NCI-H146 (cell line): ENCODE measurements around the gene ZNF385D.

Experiments
- DNase-seq: peaks from one replicate; lab custom pipeline; 2025; lab: John Stamatoyannopoulos, UW

The ZNF385D gene

GRCh38 chr3:21601178-21601577 is 149.8 kb downstream of the ZNF385D start:
- no peak for DNase-seq

- no peak for DNase-seq
Measured at GRCh38 chr3:21599890-21600289, 151.1 kb downstream of the ZNF385D start.

- no peak for DNase-seq
Measured at GRCh38 chr3:21592828-21593227, 158.2 kb downstream of the ZNF385D start.

GRCh38 chr3:21587894-21588293 is 163.1 kb downstream of the ZNF385D start:
- no peak for DNase-seq

- no peak for DNase-seq
Measured at GRCh38 chr3:21585216-21585740, 165.7 kb downstream of the ZNF385D start.

GRCh38 chr3:21573291-21573690 is 177.7 kb downstream of the ZNF385D start:
- no peak for DNase-seq

- DNase-seq, result no peak
Measured at GRCh38 chr3:21564531-21564930, 186.5 kb downstream of the ZNF385D start.

GRCh38 chr3:21562243-21562642 is 188.8 kb downstream of the ZNF385D start:
- no peak for DNase-seq

- no peak for DNase-seq
Measured at GRCh38 chr3:21561472-21561871, 189.5 kb downstream of the ZNF385D start.

- DNase-seq, result no peak
Measured at GRCh38 chr3:21551019-21551418, 200.0 kb downstream of the ZNF385D start.

GRCh38 chr3:21544076-21544462 is 206.9 kb downstream of the ZNF385D start:
- DNase-seq, result no peak

GRCh38 chr3:21543380-21544075 is 207.5 kb downstream of the ZNF385D start:
- no peak for DNase-seq

- no peak for DNase-seq
Measured at GRCh38 chr3:21542656-21543379, 208.2 kb downstream of the ZNF385D start.

- DNase-seq, result no peak
Measured at GRCh38 chr3:21540265-21540664, 210.7 kb downstream of the ZNF385D start.

- DNase-seq, result no peak
Measured at GRCh38 chr3:21534462-21534861, 216.5 kb downstream of the ZNF385D start.

GRCh38 chr3:21533002-21533401 is 218.0 kb downstream of the ZNF385D start:
- no peak for DNase-seq

GRCh38 chr3:21531909-21532308 is 219.1 kb downstream of the ZNF385D start:
- DNase-seq, result no peak

- DNase-seq, result no peak
Measured at GRCh38 chr3:21528291-21528995, 222.6 kb downstream of the ZNF385D start.

GRCh38 chr3:21526461-21526860 is 224.5 kb downstream of the ZNF385D start:
- no peak for DNase-seq

GRCh38 chr3:21524133-21524532 is 226.9 kb downstream of the ZNF385D start:
- no peak for DNase-seq

GRCh38 chr3:21520106-21520963 is 230.7 kb downstream of the ZNF385D start:
- DNase-seq, result no peak

GRCh38 chr3:21517184-21517583 is 233.8 kb downstream of the ZNF385D start:
- no peak for DNase-seq
